ENCODE results near the gene ADM2.
A peak's percentile ranks its signal among the peaks of the same experiment; 100 is the strongest.

The ADM2 gene

GRCh38 chr22:50506611-50507420 is 25.5 kb downstream of the ADM2 start:
- H3K27me3 ChIP-seq (replicated peaks; ENCODE audit: insufficient read depth, low read length): no peaks in the 10 kb centered on the region
- H3K9me2 ChIP-seq (replicated peaks; ENCODE audit: insufficient read depth, low read length): no peaks in the 10 kb centered on the region
- H3K4me2 ChIP-seq (ENCODE audit: low read depth, low read length): peak overlapping the region; percentile 94
- H3K9ac ChIP-seq (ENCODE audit: low read length): peak overlapping the region; percentile 87
- peaks cover 6% of the 10 kb centered on the region for H3K4me1 ChIP-seq (ENCODE audit: low read length)
- no peaks in the 10 kb centered on the region for H3K36me3 ChIP-seq (replicated peaks; ENCODE audit: insufficient read depth, low read length)
- TF ChIP-seq EZH2phosphoT487 (IDR thresholded peaks at IDR 0.05; ENCODE audit: low read length) (no peak), EZH2 (optimal IDR thresholded peaks at IDR 0.05; ENCODE audit: low read depth, low read length) (no peak)
- TF ChIP-seq, protein P1, sequence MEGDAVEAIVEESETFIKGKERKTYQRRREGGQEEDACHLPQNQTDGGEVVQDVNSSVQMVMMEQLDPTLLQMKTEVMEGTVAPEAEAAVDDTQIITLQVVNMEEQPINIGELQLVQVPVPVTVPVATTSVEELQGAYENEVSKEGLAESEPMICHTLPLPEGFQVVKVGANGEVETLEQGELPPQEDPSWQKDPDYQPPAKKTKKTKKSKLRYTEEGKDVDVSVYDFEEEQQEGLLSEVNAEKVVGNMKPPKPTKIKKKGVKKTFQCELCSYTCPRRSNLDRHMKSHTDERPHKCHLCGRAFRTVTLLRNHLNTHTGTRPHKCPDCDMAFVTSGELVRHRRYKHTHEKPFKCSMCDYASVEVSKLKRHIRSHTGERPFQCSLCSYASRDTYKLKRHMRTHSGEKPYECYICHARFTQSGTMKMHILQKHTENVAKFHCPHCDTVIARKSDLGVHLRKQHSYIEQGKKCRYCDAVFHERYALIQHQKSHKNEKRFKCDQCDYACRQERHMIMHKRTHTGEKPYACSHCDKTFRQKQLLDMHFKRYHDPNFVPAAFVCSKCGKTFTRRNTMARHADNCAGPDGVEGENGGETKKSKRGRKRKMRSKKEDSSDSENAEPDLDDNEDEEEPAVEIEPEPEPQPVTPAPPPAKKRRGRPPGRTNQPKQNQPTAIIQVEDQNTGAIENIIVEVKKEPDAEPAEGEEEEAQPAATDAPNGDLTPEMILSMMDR (IDR thresholded peaks at IDR 0.05; ENCODE audit: low read length): no peak
- H4K20me1 ChIP-seq (ENCODE audit: insufficient read depth, low read length): no peaks in the 10 kb centered on the region
- no peaks in the 10 kb centered on the region for H3F3A ChIP-seq (ENCODE audit: insufficient read depth, low read length)
- peaks cover 60% of the 10 kb centered on the region for H3K79me2 ChIP-seq (ENCODE audit: low read length)
- peak overlapping the region; percentile 92 for H2AFZ ChIP-seq (ENCODE audit: low read length)
- peak overlapping the region; percentile 33; the same call in 1 of the 2 replicates for H3K27ac ChIP-seq (ENCODE audit: low read length)
- H3K4me3 ChIP-seq (ENCODE audit: low read length): peak overlapping the region; percentile 89
- H3K9me3 ChIP-seq (replicated peaks; ENCODE audit: insufficient read depth, low read length): no peaks in the 10 kb centered on the region
- DNase-seq: no peak

DNA sequence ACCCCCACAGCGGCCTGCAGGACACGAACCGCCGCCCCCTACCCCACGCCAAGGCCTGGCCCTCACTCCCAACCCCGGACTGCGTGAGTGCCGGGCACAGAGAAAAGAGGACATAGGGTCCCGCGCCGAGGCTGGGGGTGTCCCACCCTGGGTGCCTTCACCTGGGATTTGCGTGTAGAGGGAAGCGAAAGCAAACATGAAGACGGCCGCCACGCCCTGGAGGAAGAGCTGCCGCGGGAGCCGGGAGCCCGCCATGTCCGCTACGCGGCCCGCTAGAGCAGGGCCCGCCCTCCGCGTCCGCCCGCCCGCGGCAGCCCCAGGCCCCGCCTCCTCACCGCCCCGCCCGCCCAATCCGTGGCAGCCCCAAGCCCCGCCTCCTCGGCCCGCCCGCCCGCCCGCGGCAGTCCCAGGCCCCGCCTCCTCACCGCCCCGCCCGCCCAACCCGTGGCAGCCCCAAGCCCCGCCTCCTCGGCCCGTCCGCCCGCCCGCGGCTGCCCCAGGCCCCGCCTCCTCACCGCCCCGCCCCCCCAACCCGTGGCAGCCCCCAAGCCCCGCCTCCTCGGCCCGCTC is 26.2 kb downstream of the ADM2 start, which contains the start of gene LMF2:
TSS of gene LMF2 (minus strand) at position 282 of the 570 bp plus-strand sequence. CDS start at position 255, 27 bp downstream.
- Histone ChIP-seq H3K27me3 (replicated peaks; ENCODE audit: insufficient read depth, low read length) (no peaks in the 10 kb centered on the region), H3K9me2 (replicated peaks; ENCODE audit: insufficient read depth, low read length) (no peaks in the 10 kb centered on the region), H3K27ac (ENCODE audit: low read length) (peak within 1 kb of the TSS; percentile 84), H3K4me3 (ENCODE audit: low read length) (peak within 1 kb of the TSS; percentile 89), H2AFZ (ENCODE audit: low read length) (peak within 1 kb of the TSS; percentile 92), H3F3A (ENCODE audit: insufficient read depth, low read length) (no peaks in the 10 kb centered on the region), H3K36me3 (replicated peaks; ENCODE audit: insufficient read depth, low read length) (no peaks in the 10 kb centered on the region), H4K20me1 (ENCODE audit: insufficient read depth, low read length) (no peaks in the 10 kb centered on the region), H3K4me1 (ENCODE audit: low read length) (peaks cover 6% of the 10 kb centered on the region), H3K9ac (ENCODE audit: low read length) (peak within 1 kb of the TSS; percentile 87), H3K79me2 (ENCODE audit: low read length) (peaks cover 67% of the 10 kb centered on the region), H3K4me2 (ENCODE audit: low read depth, low read length) (peak within 1 kb of the TSS; percentile 94), H3K9me3 (replicated peaks; ENCODE audit: insufficient read depth, low read length) (no peaks in the 10 kb centered on the region)
- DNase-seq: no peak
- TF ChIP-seq EZH2phosphoT487 (IDR thresholded peaks at IDR 0.05; ENCODE audit: low read length): no peak

GRCh38 chr22:50507991-50508884 is 26.9 kb downstream of the ADM2 start, which contains the start of gene NCAPH2:
Gene NCAPH2, plus strand, starts transcription at chr22:50508224. Its CDS starts 114 bp downstream, at chr22:50508338.
- H3F3A ChIP-seq (ENCODE audit: insufficient read depth, low read length): no peaks in the 10 kb centered on the region
- no peaks in the 10 kb centered on the region for H3K9me3 ChIP-seq (replicated peaks; ENCODE audit: insufficient read depth, low read length)
- DNase-seq: peak; percentile 98
- H3K4me2 ChIP-seq (ENCODE audit: low read depth, low read length): peak within 1 kb of the TSS; percentile 94
- H4K20me1 ChIP-seq (ENCODE audit: insufficient read depth, low read length): no peaks in the 10 kb centered on the region
- no peak for TF ChIP-seq EZH2 (optimal IDR thresholded peaks at IDR 0.05; ENCODE audit: low read depth, low read length)
- no peak for TF ChIP-seq EZH2phosphoT487 (IDR thresholded peaks at IDR 0.05; ENCODE audit: low read length)
- TF ChIP-seq, protein P1 (IDR thresholded peaks at IDR 0.05; ENCODE audit: low read length): no peak
- no peaks in the 10 kb centered on the region for H3K9me2 ChIP-seq (replicated peaks; ENCODE audit: insufficient read depth, low read length)
- H3K9ac ChIP-seq (ENCODE audit: low read length): peak within 1 kb of the TSS; percentile 87
- peaks cover 74% of the 10 kb centered on the region for H3K79me2 ChIP-seq (ENCODE audit: low read length)
- H3K27ac ChIP-seq (ENCODE audit: low read length): peak within 1 kb of the TSS; percentile 84
- H2AFZ ChIP-seq (ENCODE audit: low read length): peak within 1 kb of the TSS; percentile 92
- no peaks in the 10 kb centered on the region for H3K36me3 ChIP-seq (replicated peaks; ENCODE audit: insufficient read depth, low read length)
- peak within 1 kb of the TSS; percentile 89 for H3K4me3 ChIP-seq (ENCODE audit: low read length)
- H3K4me1 ChIP-seq (ENCODE audit: low read length): peaks cover 6% of the 10 kb centered on the region
- H3K27me3 ChIP-seq (replicated peaks; ENCODE audit: insufficient read depth, low read length): no peaks in the 10 kb centered on the region
